AG04450 (cell line): ENCODE results near the gene C14orf132. TPM values are rescaled to one million over a fixed set of nuclear protein-coding genes. Genes with fewer than 3 reads are reported as not detected.
A peak's percentile ranks its signal among the peaks of the same experiment; 100 is the strongest.

Experiments
- CTCF ChIA-PET: fragments of 300-600, 350-600 bp; formaldehyde crosslinking; extraction: SDS; loops from one replicate; lab custom pipeline; 2022; ENCODE audit warnings: antibody characterized with exemption, inconsistent platforms; lab: Charles Lee
- POLR2A ChIA-PET: fragments of 350-600 bp; formaldehyde crosslinking; extraction: SDS; loops from one replicate; lab custom pipeline; 2021; ENCODE audit warnings: antibody characterized with exemption, inconsistent platforms; lab: Yijun Ruan, JAX
- DNase-seq: peaks from one replicate; pipeline ENCODE4 v3.0.0-alpha.2; 2011; ENCODE audit warnings: low read depth, low spot score
- H3K27ac ChIP-seq: one replicate; pipeline ENCODE4 v1.5.1; 2012; ENCODE audit warnings: low read depth, low read length, control low read depth
- H3K27me3 ChIP-seq: one replicate; pipeline ENCODE4 v1.6.0; 2012; ENCODE audit warnings: low read length; ENCODE audit not compliant: control insufficient read depth, insufficient read depth
- H3K4me3 ChIP-seq: 2 replicates; pipeline ENCODE4 v1.5.1; 2011; ENCODE audit warnings: mild to moderate bottlenecking, low read depth, low read length, control low read depth
- H3K9me3 ChIP-seq: 2 replicates; pipeline ENCODE4 v1.5.1; 2012; ENCODE audit warnings: low read length; ENCODE audit not compliant: control insufficient read depth, insufficient read depth
- polyA plus RNA-seq: library from polyadenylated mRNA; depleted of rRNA; stranded (reverse); fragments of >200 nt; gene quantifications from 2 replicates; pipeline ENCODE4 v1.2.3, GENCODE V29; 2011
- TF ChIP-seq, protein P1 (sequence below): IDR thresholded peaks from 2 replicates; pipeline ENCODE4 v1.5.1; 2011; ENCODE audit warnings: low read depth, low read length, control low read depth, inconsistent platforms

Gene C14orf132
- polyA plus RNA-seq, 1 experiment, result 42.0 TPM

DNA sequence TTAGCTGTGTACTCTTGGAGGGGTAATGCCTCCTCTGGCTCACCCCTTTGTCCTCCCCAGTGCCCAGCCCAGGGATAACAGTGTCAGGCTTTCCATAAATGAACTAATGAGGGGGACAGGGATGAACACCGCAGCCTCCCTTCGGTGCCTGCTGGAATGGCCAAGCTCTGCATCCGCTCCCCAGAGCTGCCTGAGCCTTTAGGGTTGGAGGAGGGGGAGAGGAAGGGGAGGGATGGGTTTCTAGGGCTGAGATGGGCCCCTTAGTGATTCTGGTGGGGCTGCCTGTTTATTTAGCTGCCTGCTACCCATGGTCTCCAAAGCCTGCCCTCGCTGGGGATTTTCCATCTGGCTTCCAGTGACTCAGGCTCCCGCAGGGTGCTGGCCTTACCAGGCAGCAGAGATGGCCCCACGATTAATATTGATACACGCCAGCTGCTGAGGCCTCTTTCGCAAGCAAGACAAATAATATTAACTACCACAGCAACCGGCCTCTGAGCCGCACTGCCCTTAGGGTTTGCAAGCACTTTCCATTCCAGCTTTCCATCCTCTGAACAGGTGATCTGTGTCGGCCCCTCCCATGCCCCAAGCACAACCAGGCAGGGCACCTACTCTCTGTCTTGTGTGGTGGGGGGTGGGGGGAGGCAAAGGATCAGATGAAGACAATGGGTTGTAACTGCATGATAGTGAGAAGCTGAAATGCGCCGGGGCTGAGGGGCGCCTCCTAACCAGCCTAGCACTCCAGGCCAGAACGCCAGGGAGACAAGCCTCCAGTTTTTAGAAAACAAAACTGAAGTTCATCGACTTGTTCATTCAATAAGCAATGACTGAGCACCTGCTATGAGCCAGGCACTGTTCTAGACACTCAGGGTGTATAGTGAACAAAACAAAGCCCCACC is 56.7 kb downstream of the C14orf132 start:
- Histone ChIP-seq H3K4me3 (no peak overlapping the region), H3K27ac (peak overlapping the region; percentile 85), H3K27me3 (no peaks in the 10 kb centered on the region), H3K9me3 (no peaks in the 10 kb centered on the region)
- ChIA-PET POLR2A (interaction anchor here (0.6 to 1.2 kb wide), 9 partner anchors 9 to 170 kb away, joined by 3 to 4 read pairs (median 4); no protein-coding TSS in a partner anchor), CTCF (interaction anchor here (0.7 to 2.2 kb wide), 5 partner anchors 10 to 536 kb away, joined by 3 to 19 read pairs (median 6); no protein-coding TSS in a partner anchor)
- TF ChIP-seq, protein P1, sequence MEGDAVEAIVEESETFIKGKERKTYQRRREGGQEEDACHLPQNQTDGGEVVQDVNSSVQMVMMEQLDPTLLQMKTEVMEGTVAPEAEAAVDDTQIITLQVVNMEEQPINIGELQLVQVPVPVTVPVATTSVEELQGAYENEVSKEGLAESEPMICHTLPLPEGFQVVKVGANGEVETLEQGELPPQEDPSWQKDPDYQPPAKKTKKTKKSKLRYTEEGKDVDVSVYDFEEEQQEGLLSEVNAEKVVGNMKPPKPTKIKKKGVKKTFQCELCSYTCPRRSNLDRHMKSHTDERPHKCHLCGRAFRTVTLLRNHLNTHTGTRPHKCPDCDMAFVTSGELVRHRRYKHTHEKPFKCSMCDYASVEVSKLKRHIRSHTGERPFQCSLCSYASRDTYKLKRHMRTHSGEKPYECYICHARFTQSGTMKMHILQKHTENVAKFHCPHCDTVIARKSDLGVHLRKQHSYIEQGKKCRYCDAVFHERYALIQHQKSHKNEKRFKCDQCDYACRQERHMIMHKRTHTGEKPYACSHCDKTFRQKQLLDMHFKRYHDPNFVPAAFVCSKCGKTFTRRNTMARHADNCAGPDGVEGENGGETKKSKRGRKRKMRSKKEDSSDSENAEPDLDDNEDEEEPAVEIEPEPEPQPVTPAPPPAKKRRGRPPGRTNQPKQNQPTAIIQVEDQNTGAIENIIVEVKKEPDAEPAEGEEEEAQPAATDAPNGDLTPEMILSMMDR, result peak; percentile 14; the same call in 1 of the 2 replicates
- DNase-seq, result peak; percentile 91

- POLR2A ChIA-PET, result interaction anchor here (0.6 to 0.9 kb wide), 2 partner anchors 15 to 108 kb away, joined by 3 to 4 read pairs; no protein-coding TSS in a partner anchor
- DNase-seq, result no peak
- peak overlapping the region; percentile 85 for H3K27ac ChIP-seq
- no peaks in the 10 kb centered on the region for H3K9me3 ChIP-seq
- H3K27me3 ChIP-seq, result no peaks in the 10 kb centered on the region
- H3K4me3 ChIP-seq, result no peak overlapping the region
- TF ChIP-seq, protein P1, result no peak
- CTCF ChIA-PET, result interaction anchor here (1.0 to 2.6 kb wide), 10 partner anchors 97 to 330 kb away, joined by 3 to 154 read pairs (median 12); partner anchors contain the start of gene BDKRB2
Observed at GRCh38 chr14:96096639-96097610, 57.8 kb downstream of the C14orf132 start.

DNA sequence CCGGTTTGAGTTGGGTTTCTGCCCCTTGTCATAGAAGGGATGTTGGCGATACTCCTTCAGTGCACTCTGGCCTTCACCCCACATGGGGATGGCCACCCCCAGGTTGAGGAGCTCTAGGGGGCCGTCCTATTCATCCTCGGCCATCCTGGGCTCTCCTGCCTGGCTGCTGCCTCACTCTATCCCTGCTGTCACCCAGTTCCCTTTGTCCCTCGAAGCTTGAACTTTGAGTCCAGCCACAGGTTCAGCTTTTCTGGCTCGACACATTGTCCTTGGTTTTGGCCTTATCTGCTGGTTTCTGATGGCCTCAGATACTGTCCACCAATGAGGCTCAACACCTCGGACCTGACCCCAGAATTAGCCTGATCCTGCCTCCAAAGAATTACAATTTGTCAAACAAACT is 58.6 kb downstream of the C14orf132 start:
- DNase-seq, result no peak
- no peaks in the 10 kb centered on the region for H3K9me3 ChIP-seq
- TF ChIP-seq, protein P1, result no peak
- ChIA-PET POLR2A (no interaction called here), CTCF (interaction anchor here (0.6 to 2.6 kb wide), 32 partner anchors 13 to 615 kb away, joined by 3 to 154 read pairs (median 4); partner anchors contain the start of genes AK7, BDKRB2 and C14orf132)
- no peaks in the 10 kb centered on the region for H3K27me3 ChIP-seq
- H3K27ac ChIP-seq, result no peak overlapping the region
- H3K4me3 ChIP-seq, result no peak overlapping the region

DNA sequence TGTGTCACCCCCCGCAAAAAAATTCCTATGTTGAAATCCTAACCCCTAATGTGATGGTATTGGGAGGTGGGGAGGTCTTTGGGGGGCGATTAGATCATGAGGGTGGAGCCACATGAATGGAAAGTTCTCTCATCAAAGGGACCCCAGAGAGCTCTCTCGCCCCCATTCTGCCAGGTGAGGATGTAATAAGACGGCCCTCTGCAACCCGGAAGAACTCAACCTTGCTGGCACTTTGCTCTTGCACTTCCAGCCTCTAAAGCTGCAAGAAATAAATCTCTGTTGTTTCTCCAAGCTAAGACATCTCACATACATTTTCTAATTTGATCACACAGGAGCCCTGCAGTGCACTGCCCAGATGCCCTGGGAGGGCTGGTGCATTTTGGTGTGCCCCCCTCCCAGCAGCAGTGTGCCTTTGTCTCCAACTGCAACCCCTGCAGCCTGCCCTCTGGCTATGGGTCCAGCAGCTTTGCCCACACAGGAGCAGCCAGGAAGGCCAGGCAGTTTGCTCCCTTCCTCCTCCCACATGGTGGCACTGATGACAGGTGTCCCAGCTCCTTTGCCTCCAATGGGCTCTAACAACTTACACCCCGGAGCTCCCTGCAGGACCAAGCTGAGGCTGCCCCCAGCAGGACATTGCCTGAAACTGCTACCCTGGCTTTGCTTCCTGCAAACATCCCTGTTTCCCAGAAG is 59.3 kb downstream of the C14orf132 start:
- Histone ChIP-seq H3K27me3 (no peaks in the 10 kb centered on the region), H3K4me3 (no peak overlapping the region), H3K27ac (no peak overlapping the region), H3K9me3 (no peaks in the 10 kb centered on the region)
- ChIA-PET CTCF (interaction anchor here (0.6 to 2.6 kb wide), 61 partner anchors 9 to 670 kb away, joined by 3 to 154 read pairs (median 4); partner anchors contain the start of genes AK7, BDKRB1, BDKRB2 and C14orf132), POLR2A (interaction anchor here (1.4 kb wide), 1 partner anchor 100 kb away, joined by 4 read pairs; no protein-coding TSS in a partner anchor)
- peak; percentile 47 for DNase-seq
- TF ChIP-seq, protein P1, result peak; percentile 87
